Measurements from ENCODE around the gene LRSAM1.

Gene LRSAM1

GRCh38 chr9:127467621-127468020 is 16.3 kb downstream of the LRSAM1 start:
- H3K4ac ChIP-seq (ENCODE audit: low read length), result no peak overlapping the region
- no peak overlapping the region for H2AK5ac ChIP-seq (ENCODE audit: low read depth, low read length)
- H3K9ac ChIP-seq (ENCODE audit: low read depth, low read length, poor library complexity), result no peak overlapping the region
- no peak overlapping the region for H3K27ac ChIP-seq (replicated peaks; ENCODE audit: low read length)
- no peak overlapping the region for H3K4me3 ChIP-seq (ENCODE audit: low read length in 2 of 2)
- H3K4me1 ChIP-seq (ENCODE audit: control insufficient read depth in 2 of 2, insufficient read depth in 1 of 2, low read depth in 1 of 2, low read length in 2 of 2), result no peaks in the 10 kb centered on the region
- no CpG with 5 or more reads among the region's 14 CpGs for WGBS, 2 donors (ENCODE audit: extremely low coverage in 2 of 2, insufficient read length in 2 of 2, insufficient replicate concordance in 1 of 2)
- H2BK15ac ChIP-seq (ENCODE audit: low read length), result no peak overlapping the region
- no peak overlapping the region for H2AFZ ChIP-seq (ENCODE audit: low read length)
- H3K23ac ChIP-seq (ENCODE audit: low read depth, low read length, poor library complexity), result peak overlapping the region; percentile 65
- no peak overlapping the region for H4K91ac ChIP-seq (ENCODE audit: low read depth, low read length, poor library complexity)
- H2BK12ac ChIP-seq (ENCODE audit: low read length), result no peak overlapping the region
- H3K79me1 ChIP-seq (ENCODE audit: low read depth, low read length), result no peaks in the 10 kb centered on the region
- DNase-seq (ENCODE audit: low spot score), result no peak
- peaks cover 0 to 1% of the 10 kb centered on the region in 2 donors for H3K9me3 ChIP-seq (replicated peaks in 1 of 2; ENCODE audit: control insufficient read depth in 2 of 2, insufficient read depth in 1 of 2, low read depth in 1 of 2, low read length in 2 of 2)
- H3K36me3 ChIP-seq (replicated peaks in 1 of 2; ENCODE audit: control insufficient read depth in 2 of 2, insufficient read depth in 2 of 2, low read length in 2 of 2), result peaks cover 6 to 23% of the 10 kb centered on the region in 2 donors
- no peak overlapping the region for H2BK5ac ChIP-seq (ENCODE audit: low read length)
- no peaks in the 10 kb centered on the region for H3K27me3 ChIP-seq (ENCODE audit: control insufficient read depth in 3 of 3, insufficient read depth in 3 of 3, low read depth in 1 of 3, low read length in 3 of 3)
- H2BK120ac ChIP-seq (ENCODE audit: low read depth, low read length), result no peak overlapping the region
- H3K14ac ChIP-seq (ENCODE audit: low read length), result no peak overlapping the region
- no peak overlapping the region for H3K4me2 ChIP-seq (ENCODE audit: insufficient read depth, low read length, poor library complexity, severe bottlenecking)
- H3K18ac ChIP-seq (ENCODE audit: low read length), result no peak overlapping the region
- H4K8ac ChIP-seq (ENCODE audit: low read depth, low read length), result no peak overlapping the region

GRCh38 chr9:127470662-127471061 is 19.4 kb downstream of the LRSAM1 start:
- Histone ChIP-seq H3K9me3 (replicated peaks in 1 of 2; ENCODE audit: control insufficient read depth in 2 of 2, insufficient read depth in 1 of 2, low read depth in 1 of 2, low read length in 2 of 2) (no peaks in the 10 kb centered on the region), H3K27me3 (ENCODE audit: control insufficient read depth in 3 of 3, insufficient read depth in 3 of 3, low read depth in 1 of 3, low read length in 3 of 3) (no peaks in the 10 kb centered on the region), H3K27ac (replicated peaks; ENCODE audit: low read length) (no peak overlapping the region), H3K4me3 (ENCODE audit: low read length in 2 of 2) (no peak overlapping the region), H3K23ac (ENCODE audit: low read depth, low read length, poor library complexity) (no peak overlapping the region), H3K79me1 (ENCODE audit: low read depth, low read length) (no peaks in the 10 kb centered on the region), H3K9ac (ENCODE audit: low read depth, low read length, poor library complexity) (no peak overlapping the region), H2BK12ac (ENCODE audit: low read length) (no peak overlapping the region), H2BK5ac (ENCODE audit: low read length) (no peak overlapping the region), H4K91ac (ENCODE audit: low read depth, low read length, poor library complexity) (no peak overlapping the region), H2AFZ (ENCODE audit: low read length) (no peak overlapping the region), H3K36me3 (replicated peaks in 1 of 2; ENCODE audit: control insufficient read depth in 2 of 2, insufficient read depth in 2 of 2, low read length in 2 of 2) (peaks cover 8 to 9% of the 10 kb centered on the region in 2 donors), H3K18ac (ENCODE audit: low read length) (no peak overlapping the region), H3K14ac (ENCODE audit: low read length) (no peak overlapping the region), H3K4me2 (ENCODE audit: insufficient read depth, low read length, poor library complexity, severe bottlenecking) (no peak overlapping the region), H2BK15ac (ENCODE audit: low read length) (no peak overlapping the region), H2AK5ac (ENCODE audit: low read depth, low read length) (no peak overlapping the region), H4K8ac (ENCODE audit: low read depth, low read length) (no peak overlapping the region), H3K4ac (ENCODE audit: low read length) (no peak overlapping the region), H3K4me1 (ENCODE audit: control insufficient read depth in 2 of 2, insufficient read depth in 1 of 2, low read depth in 1 of 2, low read length in 2 of 2) (no peaks in the 10 kb centered on the region), H2BK120ac (ENCODE audit: low read depth, low read length) (no peak overlapping the region)
- no CpG with 5 or more reads among the region's 3 CpGs for WGBS, 2 donors (ENCODE audit: extremely low coverage in 2 of 2, insufficient read length in 2 of 2, insufficient replicate concordance in 1 of 2)
- no peak for DNase-seq (ENCODE audit: low spot score)

- Histone ChIP-seq H2BK12ac (ENCODE audit: low read length) (no peak overlapping the region), H4K8ac (ENCODE audit: low read depth, low read length) (peak overlapping the region; percentile 43), H3K18ac (ENCODE audit: low read length) (no peak overlapping the region), H3K23ac (ENCODE audit: low read depth, low read length, poor library complexity) (no peak overlapping the region), H3K9ac (ENCODE audit: low read depth, low read length, poor library complexity) (no peak overlapping the region), H2BK15ac (ENCODE audit: low read length) (no peak overlapping the region), H3K14ac (ENCODE audit: low read length) (no peak overlapping the region), H2BK120ac (ENCODE audit: low read depth, low read length) (peak overlapping the region; percentile 61), H3K4me3 (ENCODE audit: low read length in 2 of 2) (no peak overlapping the region), H3K27ac (replicated peaks; ENCODE audit: low read length) (no peak overlapping the region), H3K4me2 (ENCODE audit: insufficient read depth, low read length, poor library complexity, severe bottlenecking) (no peak overlapping the region), H3K36me3 (replicated peaks in 1 of 2; ENCODE audit: control insufficient read depth in 2 of 2, insufficient read depth in 2 of 2, low read length in 2 of 2) (peaks cover 6 to 13% of the 10 kb centered on the region in 2 donors), H2BK5ac (ENCODE audit: low read length) (no peak overlapping the region), H3K4ac (ENCODE audit: low read length) (no peak overlapping the region), H3K4me1 (ENCODE audit: control insufficient read depth in 2 of 2, insufficient read depth in 1 of 2, low read depth in 1 of 2, low read length in 2 of 2) (no peaks in the 10 kb centered on the region), H3K79me1 (ENCODE audit: low read depth, low read length) (no peaks in the 10 kb centered on the region), H2AK5ac (ENCODE audit: low read depth, low read length) (no peak overlapping the region), H4K91ac (ENCODE audit: low read depth, low read length, poor library complexity) (no peak overlapping the region), H3K27me3 (ENCODE audit: control insufficient read depth in 3 of 3, insufficient read depth in 3 of 3, low read depth in 1 of 3, low read length in 3 of 3) (no peaks in the 10 kb centered on the region), H3K9me3 (replicated peaks in 1 of 2; ENCODE audit: control insufficient read depth in 2 of 2, insufficient read depth in 1 of 2, low read depth in 1 of 2, low read length in 2 of 2) (no peaks in the 10 kb centered on the region), H2AFZ (ENCODE audit: low read length) (no peak overlapping the region)
- WGBS, 2 donors (ENCODE audit: extremely low coverage in 2 of 2, insufficient read length in 2 of 2, insufficient replicate concordance in 1 of 2), result no CpG with 5 or more reads among the region's 10 CpGs
- no peak for DNase-seq (ENCODE audit: low spot score)
Measured at GRCh38 chr9:127473501-127473900, 22.2 kb downstream of the LRSAM1 start.

- Histone ChIP-seq H2BK15ac (ENCODE audit: low read length) (no peak overlapping the region), H4K91ac (ENCODE audit: low read depth, low read length, poor library complexity) (no peak overlapping the region), H3K18ac (ENCODE audit: low read length) (no peak overlapping the region), H3K4me2 (ENCODE audit: insufficient read depth, low read length, poor library complexity, severe bottlenecking) (no peak overlapping the region), H3K4ac (ENCODE audit: low read length) (no peak overlapping the region), H3K9me3 (replicated peaks in 1 of 2; ENCODE audit: control insufficient read depth in 2 of 2, insufficient read depth in 1 of 2, low read depth in 1 of 2, low read length in 2 of 2) (no peaks in the 10 kb centered on the region), H2BK120ac (ENCODE audit: low read depth, low read length) (peak overlapping the region; percentile 61), H3K79me1 (ENCODE audit: low read depth, low read length) (no peaks in the 10 kb centered on the region), H3K4me3 (ENCODE audit: low read length in 2 of 2) (no peak overlapping the region), H3K27ac (replicated peaks; ENCODE audit: low read length) (no peak overlapping the region), H2BK12ac (ENCODE audit: low read length) (no peak overlapping the region), H3K9ac (ENCODE audit: low read depth, low read length, poor library complexity) (no peak overlapping the region), H3K36me3 (replicated peaks in 1 of 2; ENCODE audit: control insufficient read depth in 2 of 2, insufficient read depth in 2 of 2, low read length in 2 of 2) (peaks cover 8 to 17% of the 10 kb centered on the region in 2 donors), H3K27me3 (ENCODE audit: control insufficient read depth in 3 of 3, insufficient read depth in 3 of 3, low read depth in 1 of 3, low read length in 3 of 3) (no peaks in the 10 kb centered on the region), H2AFZ (ENCODE audit: low read length) (no peak overlapping the region), H3K23ac (ENCODE audit: low read depth, low read length, poor library complexity) (no peak overlapping the region), H4K8ac (ENCODE audit: low read depth, low read length) (peak overlapping the region; percentile 43), H3K14ac (ENCODE audit: low read length) (no peak overlapping the region), H2BK5ac (ENCODE audit: low read length) (no peak overlapping the region), H2AK5ac (ENCODE audit: low read depth, low read length) (no peak overlapping the region), H3K4me1 (ENCODE audit: control insufficient read depth in 2 of 2, insufficient read depth in 1 of 2, low read depth in 1 of 2, low read length in 2 of 2) (no peaks in the 10 kb centered on the region)
- WGBS, 2 donors (ENCODE audit: extremely low coverage in 2 of 2, insufficient read length in 2 of 2, insufficient replicate concordance in 1 of 2), result no CpG with 5 or more reads among the region's 4 CpGs
- no peak for DNase-seq (ENCODE audit: low spot score)
Measured at GRCh38 chr9:127473932-127474331, 22.6 kb downstream of the LRSAM1 start.

All from neuronal stem cell (in vitro differentiated cells).